NCI-H524 (cell line): ENCODE data around the gene ABCA1.
A peak's percentile ranks its signal among the peaks of the same experiment; 100 is the strongest.

Experiments used
- DNase-seq, 2 experiments: peaks; one replicate each; lab custom pipeline; 2025; lab: John Stamatoyannopoulos, UW

ABCA1 gene

DNA sequence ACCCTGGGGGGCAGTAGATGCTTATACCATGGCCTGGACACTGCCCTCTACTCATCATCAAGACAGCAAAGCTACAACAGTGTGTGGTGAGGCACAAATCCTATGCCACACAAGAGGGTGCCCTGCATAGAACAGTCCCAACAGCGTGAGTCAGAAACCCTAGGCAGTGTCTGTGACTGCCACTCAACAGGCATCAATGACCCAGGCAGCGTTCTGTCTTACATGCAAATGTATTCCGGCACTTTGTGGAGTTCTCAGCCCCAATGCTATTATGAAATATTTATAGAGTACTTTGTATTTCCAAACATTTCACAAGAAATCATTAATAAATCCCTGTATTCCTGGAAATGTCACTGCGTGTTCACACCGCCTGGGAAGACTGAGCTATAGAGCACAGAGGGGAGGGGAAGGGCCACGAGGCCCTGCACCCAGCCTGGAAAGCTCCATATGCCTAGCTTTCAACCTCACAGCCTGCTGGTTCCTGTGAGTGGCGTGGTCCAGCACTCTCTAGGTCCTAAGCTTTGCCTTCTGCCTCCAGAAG is 86.3 kb downstream of the ABCA1 start:
- no peak for DNase-seq

DNA sequence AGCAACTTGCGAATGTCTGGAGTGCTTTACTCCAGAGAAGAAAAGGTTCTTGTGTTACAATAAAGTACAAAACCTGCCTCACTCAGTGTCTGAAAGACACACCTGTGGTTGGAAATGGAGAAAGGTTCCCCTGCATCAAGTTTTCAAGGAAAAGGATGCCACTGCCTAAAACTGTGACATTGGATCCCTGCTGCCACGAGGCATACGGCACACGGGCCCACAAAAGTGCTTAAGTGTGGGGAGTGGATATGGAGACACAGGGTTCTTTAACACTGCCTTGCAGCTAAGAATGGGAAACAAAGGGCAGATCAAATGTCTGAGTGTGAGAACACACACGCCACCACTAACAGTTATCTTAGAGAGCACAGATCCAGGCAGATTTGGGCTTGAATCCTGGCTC is 89.0 kb downstream of the ABCA1 start:
- DNase-seq = no peak

DNA sequence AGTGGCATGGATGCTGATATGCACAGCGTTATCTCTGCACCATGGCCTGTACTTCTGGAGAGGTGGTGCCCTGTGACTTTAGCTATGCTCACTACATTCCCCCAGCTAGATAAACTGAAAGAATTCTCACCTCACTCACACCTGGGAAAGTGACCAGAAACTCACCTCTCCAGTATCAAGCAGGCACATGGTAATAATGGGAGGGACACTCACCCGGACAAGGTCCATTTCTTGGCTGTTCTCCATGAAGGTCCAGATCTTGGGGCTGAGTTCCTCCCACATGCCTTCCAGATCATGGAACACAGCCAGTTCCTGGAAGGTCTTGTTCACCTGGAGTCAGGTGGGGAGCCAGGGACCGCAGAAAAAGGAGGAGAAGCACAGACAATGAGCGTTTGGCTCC is 91.2 kb downstream of the ABCA1 start:
- no peak for DNase-seq

DNA sequence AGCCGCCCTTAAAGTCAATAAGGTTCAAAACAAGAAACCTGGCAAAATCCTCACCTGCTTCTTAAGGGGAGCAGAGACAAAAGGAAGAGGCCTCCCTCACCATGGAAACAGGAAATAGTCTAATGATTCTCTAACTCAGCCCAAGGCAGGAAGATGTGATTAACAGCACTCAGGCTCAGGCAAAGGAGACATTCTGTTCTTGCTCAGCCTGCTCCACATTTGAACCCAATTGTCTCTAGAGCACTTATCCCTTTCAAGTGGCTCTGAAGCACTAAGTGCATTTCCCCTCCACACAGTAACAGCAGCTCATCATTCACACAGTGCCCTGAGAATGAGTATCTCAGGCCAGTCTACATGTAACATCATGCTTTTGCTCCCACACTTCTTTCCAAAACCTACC is 91.7 kb downstream of the ABCA1 start:
- DNase-seq = peak; percentile 97 to 99

DNA sequence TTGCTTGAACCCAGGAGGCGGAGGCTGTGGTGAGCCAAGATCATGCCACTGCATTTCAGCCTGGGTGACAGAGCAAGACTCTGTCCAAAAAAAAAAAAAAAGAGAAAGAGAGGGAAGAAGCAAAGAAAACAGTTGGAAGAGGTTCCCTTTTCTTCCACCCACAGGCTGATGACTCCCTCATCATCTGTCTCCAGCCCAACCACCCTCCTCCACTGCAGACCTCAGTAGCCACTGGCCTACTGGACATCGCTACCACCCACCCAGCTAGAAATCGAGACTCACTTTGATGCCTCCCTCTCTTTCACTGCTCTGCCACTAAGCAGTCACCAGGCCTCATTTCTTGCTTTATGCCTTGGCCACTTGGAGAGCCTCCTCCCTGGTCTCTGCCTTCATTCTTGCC is 92.8 kb downstream of the ABCA1 start:
- no peak for DNase-seq

DNA sequence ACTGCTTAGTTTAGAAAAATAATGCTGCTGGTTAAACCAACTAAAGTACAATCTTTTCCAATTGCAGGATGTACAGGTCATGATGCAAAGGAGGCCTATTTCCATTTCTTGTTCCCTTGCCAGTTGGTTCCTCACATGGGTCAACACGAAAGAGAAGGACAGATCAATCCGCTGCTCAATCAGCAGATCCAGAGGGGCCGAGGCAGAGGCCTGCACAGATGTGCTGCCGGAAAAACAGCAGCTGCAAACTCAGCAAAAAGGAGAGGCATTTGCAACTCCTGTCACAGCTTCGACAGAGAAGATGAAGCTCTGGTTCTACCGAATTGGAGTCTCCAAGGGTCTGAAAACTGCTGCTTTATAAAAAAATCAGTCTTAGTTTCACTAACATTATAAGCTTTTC is 94.3 kb downstream of the ABCA1 start:
- no peak for DNase-seq

DNA sequence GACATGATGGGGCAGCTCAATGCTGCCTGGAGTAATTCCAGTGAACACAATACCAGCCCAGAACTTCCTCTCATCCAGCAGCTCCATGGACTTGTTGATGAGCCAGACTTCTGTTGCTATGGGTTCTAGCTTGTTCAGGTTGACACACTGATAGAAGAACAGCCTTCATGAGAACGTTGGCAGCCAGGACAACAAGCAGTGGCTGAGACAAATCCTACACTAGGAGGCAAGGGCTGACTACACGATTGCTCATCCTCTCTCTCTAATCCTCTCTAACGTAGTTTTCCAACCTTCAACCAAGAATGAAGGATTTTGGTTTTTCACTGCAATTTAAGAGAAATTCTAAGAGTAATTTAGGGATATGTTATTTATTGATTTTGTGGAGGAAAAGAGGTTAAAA is 96.3 kb downstream of the ABCA1 start:
- DNase-seq = no peak

DNA sequence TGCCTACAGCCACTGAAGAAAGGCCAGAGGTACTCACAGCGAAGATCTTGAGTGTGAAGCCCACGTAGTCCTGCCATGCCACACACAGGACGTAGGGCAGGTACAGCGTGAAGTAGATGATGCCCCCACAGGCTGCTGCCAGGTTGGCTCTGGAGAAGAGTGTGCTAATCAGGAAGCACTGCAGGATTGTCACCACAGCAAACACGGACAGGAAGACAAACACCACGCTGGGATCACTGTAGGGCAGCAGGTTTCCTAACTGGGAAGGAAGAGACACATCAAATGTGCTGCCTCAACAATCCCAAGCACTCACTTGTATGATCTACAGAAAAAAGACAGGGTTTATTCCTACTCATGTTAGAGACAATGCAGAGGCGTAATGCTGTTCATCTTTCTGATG is 101.0 kb downstream of the ABCA1 start:
- DNase-seq = no peak

DNA sequence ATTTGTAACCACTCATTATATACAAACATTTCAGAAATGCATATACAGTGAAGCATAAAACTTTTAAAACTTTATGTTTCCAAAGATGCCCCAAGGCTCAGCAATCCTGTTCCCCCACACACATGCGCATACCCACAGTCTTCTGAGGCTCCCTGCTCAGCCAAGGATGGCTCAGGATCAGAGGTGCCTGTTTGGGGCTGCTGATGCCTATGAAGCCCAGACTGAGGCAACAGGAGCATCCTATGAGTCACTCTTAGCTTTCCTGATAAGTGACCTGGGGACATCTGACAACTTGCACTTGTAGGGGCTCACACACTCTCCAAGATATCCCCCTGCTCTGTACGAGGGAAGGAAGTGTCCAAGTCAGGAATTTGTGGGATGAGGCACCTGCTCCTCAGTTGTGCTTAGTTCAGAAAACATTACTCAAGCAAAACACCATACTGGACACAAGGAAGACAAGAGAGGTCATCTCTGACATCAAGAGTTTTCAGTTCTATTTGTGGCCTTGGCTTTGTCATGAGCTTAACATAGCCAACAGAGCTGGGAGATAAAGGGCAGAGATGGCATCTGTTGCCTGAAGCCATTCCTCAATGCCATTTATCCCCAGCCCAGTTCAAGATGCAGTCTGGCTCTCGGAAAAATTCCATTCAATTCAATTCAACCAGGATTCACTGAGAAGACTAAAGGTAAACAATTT is 101.7 kb downstream of the ABCA1 start:
- no peak for DNase-seq

DNA sequence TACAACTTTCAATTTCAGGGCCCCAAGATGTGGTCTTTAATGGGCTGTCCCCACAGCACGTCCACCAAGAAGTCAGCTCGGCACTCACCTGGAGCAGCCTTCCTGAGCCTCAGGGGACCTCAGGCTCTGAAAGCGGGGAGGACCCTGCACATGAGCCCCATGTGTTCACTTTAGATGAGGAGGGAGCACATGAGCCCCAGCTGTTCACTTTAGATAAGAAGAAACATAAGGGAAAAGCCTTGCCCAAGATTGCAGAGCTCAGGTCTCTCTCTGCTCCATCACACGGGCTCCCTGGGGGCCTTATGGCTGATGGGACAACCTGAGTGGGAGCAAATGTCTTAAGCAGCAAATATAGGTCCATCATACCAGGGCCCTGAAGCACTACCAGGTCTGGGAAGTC is 107.6 kb downstream of the ABCA1 start:
- peak in 1 of 2 experiments; percentile 20 for DNase-seq

DNA sequence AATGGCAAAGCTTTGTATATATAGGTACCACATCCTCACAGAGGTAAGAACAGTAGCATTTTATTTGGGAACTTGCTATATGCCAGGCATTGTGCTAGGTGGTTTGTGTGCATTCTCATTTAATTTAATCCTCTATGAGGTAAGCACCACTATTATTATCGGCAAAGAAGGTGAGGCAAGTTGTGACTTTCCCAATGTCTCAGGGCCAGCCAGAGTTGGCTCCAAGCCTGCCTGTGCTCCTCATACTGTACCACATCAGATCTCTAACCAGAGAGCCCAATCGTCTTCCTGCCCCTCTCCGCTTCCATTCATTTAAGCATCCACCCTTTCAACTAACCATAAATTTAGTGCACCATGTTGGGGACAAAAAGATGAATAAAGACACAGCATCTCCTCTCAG is 108.9 kb downstream of the ABCA1 start:
- DNase-seq = no peak

DNA sequence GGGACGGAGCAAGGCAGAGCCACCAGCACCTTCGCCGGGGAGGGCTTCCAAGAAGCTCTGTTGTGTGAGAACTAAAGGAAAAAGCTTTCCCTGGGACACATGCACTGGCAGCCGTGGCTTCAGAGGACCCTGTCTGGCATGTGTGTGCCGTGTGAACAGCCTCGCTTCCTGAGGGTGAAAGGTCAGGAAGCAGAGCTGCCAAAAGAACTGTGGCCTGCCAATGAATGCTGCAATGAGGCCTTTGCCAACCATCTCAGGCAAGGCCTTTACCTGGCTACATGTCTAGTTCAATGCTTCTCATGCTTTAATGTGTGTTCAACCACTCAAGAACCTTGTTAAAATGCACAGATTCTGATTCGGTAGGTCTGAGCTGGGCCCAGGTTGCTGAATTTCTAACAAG is 110.5 kb downstream of the ABCA1 start:
- peak in 1 of 2 experiments; percentile 5 for DNase-seq

DNA sequence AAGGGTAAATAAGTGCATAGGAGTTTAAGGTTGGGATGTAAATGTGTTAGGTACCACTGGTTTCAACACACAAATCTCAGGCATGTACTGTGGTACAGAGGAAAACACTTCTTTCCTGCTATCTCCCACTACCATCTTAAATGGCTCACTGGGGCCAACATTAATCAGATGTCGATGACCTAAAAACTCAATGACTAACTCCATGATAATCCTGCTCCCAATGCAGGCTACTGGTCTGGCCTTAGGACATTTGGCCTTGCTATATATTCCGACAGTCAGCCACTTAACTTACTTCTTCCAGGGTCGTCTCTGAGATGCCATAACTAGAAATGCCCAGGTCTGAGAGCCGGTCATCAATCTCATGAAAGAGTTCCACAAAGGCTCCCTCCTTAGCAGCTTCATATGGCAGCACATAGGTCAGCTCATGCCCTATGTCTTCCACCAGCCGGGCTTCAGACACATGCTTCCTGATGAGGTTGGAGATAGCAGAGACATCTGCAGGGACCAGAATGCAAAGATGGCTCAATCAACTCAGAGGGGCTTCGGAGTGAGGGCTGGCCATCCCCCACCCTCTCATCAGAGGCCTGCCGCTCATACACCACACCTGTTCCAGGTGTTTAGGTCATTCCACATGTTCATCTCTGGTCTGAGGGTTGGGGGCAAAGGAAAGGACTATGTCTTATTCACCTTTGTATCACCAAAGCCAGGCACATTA is 111.9 kb downstream of the ABCA1 start:
- DNase-seq = no peak

DNA sequence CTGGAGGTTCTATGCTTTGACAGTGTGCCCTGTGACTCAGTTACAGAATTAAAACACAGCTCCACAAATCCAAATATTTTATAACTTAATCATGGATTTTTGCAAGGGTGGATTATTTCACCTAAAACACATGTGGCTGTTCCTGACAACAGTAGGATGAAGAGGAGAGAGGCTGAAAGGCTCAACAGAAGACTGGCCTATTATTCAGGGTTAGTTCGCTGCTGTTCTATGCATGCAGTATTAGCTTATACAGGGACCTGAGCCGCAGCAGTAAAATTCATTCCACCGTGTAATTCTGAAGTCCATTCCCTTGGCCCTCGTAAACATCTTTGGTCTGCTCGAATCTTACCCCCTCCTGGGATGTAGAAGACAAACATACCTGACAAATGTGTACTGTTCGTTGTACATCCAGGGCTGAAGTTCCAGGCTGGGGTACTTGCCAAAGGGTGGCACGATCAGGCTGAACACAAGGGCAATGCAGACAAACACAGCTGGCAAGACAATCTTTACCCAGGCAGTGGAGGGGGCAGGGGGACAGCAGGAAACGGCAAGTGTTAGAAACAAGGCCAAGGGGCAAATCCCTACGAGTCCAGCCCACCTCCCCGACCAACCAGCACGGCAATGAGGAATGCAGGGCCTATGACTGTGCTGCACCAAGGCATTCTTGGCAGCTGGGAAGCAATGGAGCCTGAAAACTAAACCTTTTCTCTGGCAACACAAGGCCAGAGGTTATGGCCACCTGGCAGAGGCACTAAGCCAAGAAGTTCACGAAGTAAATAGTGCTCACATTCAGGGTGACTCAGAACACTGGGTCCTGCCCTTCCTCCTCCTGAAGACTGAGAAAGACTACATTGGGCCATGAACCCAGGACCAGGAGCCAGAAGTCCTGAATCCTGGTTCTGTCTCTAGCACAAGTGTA is 117.3 kb downstream of the ABCA1 start:
- DNase-seq = peak in 1 of 2 experiments; percentile 36

DNA sequence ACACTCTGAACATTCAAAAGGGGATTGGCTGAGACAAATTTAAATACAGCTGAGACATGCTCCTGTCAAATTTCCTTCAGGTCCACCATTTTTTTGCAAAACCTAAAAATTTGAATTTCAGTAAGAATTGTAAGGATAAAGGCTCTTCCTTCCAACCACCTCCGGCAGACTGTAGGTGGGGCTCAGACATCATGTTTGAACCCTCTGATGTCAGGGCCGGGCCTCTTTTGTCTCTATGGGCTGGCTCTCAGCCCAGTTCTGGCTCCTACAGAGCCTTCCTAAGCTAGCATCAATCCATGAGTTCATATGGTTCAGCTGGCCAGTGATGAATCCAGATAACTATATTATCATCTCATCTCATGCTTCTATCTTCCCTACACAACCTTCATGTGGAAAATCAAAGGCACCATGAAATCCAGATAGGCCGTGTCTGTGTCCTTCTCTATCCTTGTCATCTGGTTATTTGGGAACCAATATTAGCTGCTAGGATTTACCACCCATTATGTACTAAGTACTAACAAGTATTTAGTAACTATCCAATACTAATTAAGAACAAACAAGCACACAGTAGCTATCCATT is 119.8 kb downstream of the ABCA1 start:
- peak; percentile 13 to 42 for DNase-seq

DNA sequence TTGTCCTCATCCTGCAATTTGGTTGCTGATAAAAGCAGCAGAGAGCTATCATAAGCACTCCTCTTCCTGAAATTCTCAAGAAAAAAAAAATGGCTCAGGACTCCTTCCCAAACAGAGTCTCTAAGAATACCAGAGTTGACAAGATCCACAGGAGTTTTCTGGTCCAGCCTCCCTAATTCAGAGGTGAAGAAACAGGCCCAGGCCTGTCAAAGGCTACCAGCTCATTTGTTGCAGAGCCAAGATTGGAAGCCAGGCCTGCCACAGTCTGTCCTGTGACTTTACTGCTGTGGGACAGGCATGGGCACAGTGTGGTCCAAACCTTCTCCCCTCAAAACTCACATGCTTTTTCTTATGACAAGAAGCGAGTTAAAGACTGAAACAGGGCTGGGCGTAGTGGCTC is 122.5 kb downstream of the ABCA1 start:
- no peak for DNase-seq

DNA sequence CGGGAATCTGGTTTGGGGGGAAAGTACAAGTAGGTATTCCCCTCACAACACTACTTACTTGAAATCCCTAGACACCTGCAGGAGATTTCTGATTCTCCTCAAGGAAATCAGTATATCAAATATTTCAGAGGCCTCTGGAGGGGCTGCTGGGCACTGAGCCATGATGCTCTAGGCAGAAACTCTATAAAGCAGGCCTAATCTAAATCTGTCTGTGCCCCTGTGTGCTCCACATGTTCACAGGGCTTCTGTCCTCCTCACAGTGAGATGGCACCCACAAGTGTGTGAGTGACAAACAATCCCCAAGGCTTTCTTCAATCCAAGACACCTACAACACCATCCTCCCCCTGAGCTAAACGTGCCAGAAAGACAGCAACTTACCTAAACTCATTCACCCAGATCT is 125.0 kb downstream of the ABCA1 start:
- DNase-seq = peak in 1 of 2 experiments; percentile 8

DNA sequence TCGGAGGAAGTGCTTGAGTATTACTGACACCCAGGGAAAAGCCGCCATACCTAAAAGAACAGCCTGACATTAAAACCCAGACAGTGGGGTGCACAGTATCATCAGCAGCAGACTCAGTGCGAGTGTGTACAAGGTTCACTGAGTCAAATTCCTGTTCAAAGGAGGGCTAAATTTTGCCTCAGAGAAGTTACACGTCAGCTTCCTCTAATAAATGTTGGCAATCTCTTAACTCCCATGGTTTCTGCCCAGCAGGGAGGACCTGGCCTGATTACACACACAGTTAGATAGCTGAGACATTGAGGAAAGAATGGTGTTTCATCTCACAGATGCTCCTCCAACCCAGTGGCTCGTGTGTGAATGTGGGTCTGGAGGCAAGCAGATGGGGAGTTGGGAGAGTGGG is 125.8 kb downstream of the ABCA1 start:
- DNase-seq = no peak

DNA sequence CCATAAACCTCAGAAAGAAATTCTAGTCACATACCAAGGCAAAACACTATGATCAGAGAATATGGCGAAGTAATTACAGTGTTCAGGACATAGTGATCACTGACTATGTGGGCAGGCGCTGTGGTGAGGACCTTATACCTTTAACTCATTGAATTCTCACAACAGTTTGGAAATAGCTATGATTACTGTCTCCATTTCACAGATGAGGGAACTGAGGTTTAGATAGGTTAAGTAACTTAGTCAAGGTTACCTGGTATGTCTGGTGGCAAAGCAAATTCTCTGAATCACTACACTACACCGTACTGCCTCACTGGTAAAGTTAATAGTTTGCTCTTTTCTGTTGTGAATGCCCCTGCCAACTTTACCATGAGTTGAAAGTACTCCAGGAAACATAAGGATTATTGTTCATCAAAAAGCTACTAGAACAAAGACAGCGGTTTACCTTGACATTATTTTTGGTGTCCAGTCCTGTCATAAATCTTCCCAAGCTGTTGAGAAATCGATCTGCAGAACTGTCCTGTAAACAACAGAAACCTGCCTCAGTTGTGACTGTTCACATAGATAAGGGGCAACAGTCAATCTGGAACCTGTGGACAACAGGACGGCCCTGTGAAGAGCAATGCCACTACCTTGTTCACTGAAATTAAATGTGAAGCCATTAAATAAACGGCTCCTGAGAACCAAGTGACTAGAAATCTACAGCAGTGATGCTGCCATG is 127.7 kb downstream of the ABCA1 start:
- DNase-seq = no peak

DNA sequence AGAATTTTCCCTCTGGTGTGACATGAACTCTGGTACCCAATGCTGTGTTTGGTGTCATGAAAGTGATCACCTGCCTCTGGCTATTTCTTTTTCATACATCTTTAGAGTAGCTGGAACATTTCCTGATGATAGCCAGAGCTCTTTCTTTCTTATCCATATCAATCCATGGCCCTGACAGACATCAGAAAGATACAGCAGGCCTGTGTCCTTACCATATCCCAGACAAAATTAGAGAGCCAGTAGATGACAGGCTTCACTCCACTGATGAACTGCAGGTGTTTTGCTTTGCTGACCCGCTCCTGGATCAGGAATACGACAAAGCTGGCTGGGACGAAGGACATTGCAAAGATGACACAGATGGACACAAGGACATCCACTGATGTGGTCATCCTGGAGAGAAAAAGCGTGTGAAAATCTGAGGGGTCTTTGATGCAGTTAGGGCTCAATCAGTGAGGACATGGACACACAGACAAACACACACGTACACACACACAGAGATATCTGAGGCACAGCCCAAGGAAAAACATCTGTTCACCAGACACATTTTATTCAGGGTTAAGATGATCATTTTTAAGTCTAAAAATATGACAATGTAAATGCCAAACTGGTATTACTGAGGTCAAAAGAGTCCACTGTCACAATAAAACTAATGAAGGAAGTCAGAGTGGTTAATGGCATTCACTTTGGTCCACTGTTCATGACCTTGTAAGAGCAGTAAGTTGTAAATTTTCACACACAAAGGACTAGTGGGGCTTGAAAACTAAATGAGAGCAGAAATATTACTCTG is 129.6 kb downstream of the ABCA1 start:
- DNase-seq = no peak

DNA sequence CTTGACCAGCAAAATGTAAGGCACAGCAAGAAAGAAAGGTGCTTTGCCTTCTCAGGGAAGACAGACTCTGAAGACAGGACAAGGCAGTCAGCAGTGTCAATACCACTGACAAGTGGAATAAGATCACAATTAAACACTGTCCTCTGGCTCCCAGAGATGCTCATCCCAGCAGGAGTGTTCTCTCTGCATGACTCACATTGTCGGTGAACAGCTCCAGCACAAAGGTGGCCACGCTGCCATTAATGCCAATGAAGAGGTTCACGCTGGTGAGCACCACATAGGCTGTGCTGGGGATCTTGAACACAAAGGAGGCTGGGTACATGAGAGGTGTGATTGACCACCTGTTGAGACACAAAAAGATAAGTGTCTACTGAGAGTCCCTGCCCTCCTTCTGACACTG is 132.1 kb downstream of the ABCA1 start:
- no peak for DNase-seq
